Astrocyte (in vitro differentiated cells and primary cell): ENCODE data around the gene ST8SIA6.

Experiments
- CTCF ChIP-seq: IDR thresholded peaks from 2 replicates; pipeline ENCODE4 v1.5.1; 2011; ENCODE audit warnings: low read depth, mild to moderate bottlenecking, inconsistent platforms, low read length, moderate library complexity; ENCODE audit not compliant: insufficient read depth
- EZH2 ChIP-seq: IDR thresholded peaks from 2 replicates; pipeline ENCODE4 v1.6.1; 2012; ENCODE audit warnings: mild to moderate bottlenecking, low read length, inconsistent platforms; ENCODE audit not compliant: insufficient read depth

DNA sequence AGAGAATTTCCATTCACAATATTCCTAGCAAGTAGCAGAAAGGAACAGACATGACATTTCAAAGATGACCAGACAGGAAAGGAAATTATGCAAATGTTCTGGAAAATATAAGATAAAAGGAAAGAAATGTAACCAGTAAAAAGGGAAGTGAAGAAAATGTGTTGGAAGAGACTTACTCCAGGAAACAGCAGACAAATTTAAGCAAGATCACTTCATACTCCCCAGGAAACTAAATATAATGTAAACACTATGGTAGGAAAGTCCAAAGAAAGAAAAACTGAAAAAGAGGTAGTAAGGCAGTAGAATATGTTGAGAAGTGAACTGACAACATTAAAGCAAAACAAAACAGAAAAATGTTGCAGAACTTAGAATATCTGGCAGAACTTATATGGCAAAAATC is 6.4 kb upstream of the ST8SIA6 start:
- no peak for TF ChIP-seq EZH2
- no peak for TF ChIP-seq CTCF
